PC-3 (cell line): Measurements from ENCODE around the gene CNDP1.

Experiments
- CTCF ChIP-seq: fragments of 300-600 bp; sonication (generic); conservative IDR thresholded peaks from 2 replicates; pipeline ENCODE4 v1.5.1; 2017; ENCODE audit warnings: antibody characterized with exemption, low read depth, mild to moderate bottlenecking, low read length
- EZH2 ChIP-seq: fragments of 300-600 bp; sonication (generic); IDR thresholded peaks from one replicate; pipeline ENCODE4 v1.6.1; 2017; ENCODE audit warnings: antibody characterized with exemption, mild to moderate bottlenecking, low read length; ENCODE audit not compliant: unreplicated experiment
- EZH2phosphoT487 ChIP-seq: fragments of 300-600 bp; sonication (generic); IDR thresholded peaks from 2 replicates; pipeline ENCODE4 v1.6.1; 2018; ENCODE audit warnings: mild to moderate bottlenecking, antibody characterized with exemption, low read length, borderline replicate concordance

GRCh38 chr18:74546751-74547530 lies 12.6 kb downstream of the CNDP1 start:
- no peak for TF ChIP-seq CTCF
- no peak for TF ChIP-seq EZH2
- TF ChIP-seq EZH2phosphoT487 = no peak
